Neural cell (in vitro differentiated cells): Measurements from ENCODE around the gene NAE1. TPM values are rescaled to one million over a fixed set of nuclear protein-coding genes. Genes with fewer than 3 reads are reported as not detected.

Source experiments
- H2AFZ ChIP-seq: fragments of 200-600, 300-800 bp; sonication (generic), shearing (Covaris generic); 2 replicates; pipeline ENCODE4 v1.6.0; 2014; ENCODE audit warnings: low read depth, mild to moderate bottlenecking, antibody characterized with exemption, low read length, moderate library complexity
- H3F3A ChIP-seq: fragments of 200-600 bp; shearing (Covaris generic); 2 replicates; pipeline ENCODE4 v1.6.1; 2016; ENCODE audit warnings: mild to moderate bottlenecking, moderate library complexity, mixed read lengths, antibody characterized with exemption, low read length; ENCODE audit not compliant: insufficient read depth, poor library complexity, severe bottlenecking
- H3K27ac ChIP-seq: fragments of 200-600, 300-800 bp; sonication (generic), shearing (Covaris generic); 2 replicates; pipeline ENCODE4 v1.5.1; 2014; ENCODE audit warnings: mild to moderate bottlenecking, low read length, moderate library complexity
- H3K27me3 ChIP-seq: fragments of 300-800, 200-600 bp; sonication (generic), shearing (Covaris generic); 2 replicates; pipeline ENCODE4 v1.6.0; 2014; ENCODE audit warnings: mild to moderate bottlenecking, low read depth, low read length, moderate library complexity; ENCODE audit not compliant: insufficient read depth
- H3K36me3 ChIP-seq: fragments of 300-800, 200-600 bp; sonication (generic), shearing (Covaris generic); 2 replicates; pipeline ENCODE4 v1.5.1; 2014; ENCODE audit warnings: mild to moderate bottlenecking, antibody characterized with exemption, low read length, moderate library complexity; ENCODE audit not compliant: insufficient read depth
- H3K4me2 ChIP-seq: fragments of 300-800, 200-600 bp; sonication (generic), shearing (Covaris generic); 2 replicates; pipeline ENCODE4 v1.6.0; 2014; ENCODE audit warnings: mild to moderate bottlenecking, low read length
- H3K4me3 ChIP-seq: fragments of 300-800, 200-600 bp; sonication (generic), shearing (Covaris generic); 2 replicates; pipeline ENCODE4 v1.5.1; 2014; ENCODE audit warnings: mild to moderate bottlenecking, low read length, moderate library complexity
- H3K79me2 ChIP-seq: fragments of 200-600 bp; shearing (Covaris generic); replicated peaks from 2 replicates; pipeline ENCODE4 v1.6.0; 2014; ENCODE audit warnings: mild to moderate bottlenecking, low read length, moderate library complexity; ENCODE audit not compliant: insufficient read depth
- H3K9ac ChIP-seq: fragments of 300-800, 200-600 bp; sonication (generic), shearing (Covaris generic); 2 replicates; pipeline ENCODE4 v1.6.1; 2016; ENCODE audit warnings: mild to moderate bottlenecking, low read length, mixed read lengths
- H3K9me2 ChIP-seq: fragments of 200-600 bp; shearing (Covaris generic); 2 replicates; pipeline ENCODE4 v1.6.1; 2016; ENCODE audit warnings: mild to moderate bottlenecking, low read length, mixed read lengths; ENCODE audit not compliant: insufficient read depth
- H3K9me3 ChIP-seq: fragments of 200-600, 300-800 bp; sonication (generic), shearing (Covaris generic); 2 replicates; pipeline ENCODE4 v1.6.1; 2016; ENCODE audit warnings: mild to moderate bottlenecking, mixed run types, low read length, moderate library complexity, mixed read lengths
- H4K20me1 ChIP-seq: fragments of 200-600 bp; shearing (Covaris generic); 2 replicates; pipeline ENCODE4 v1.6.1; 2016; ENCODE audit warnings: mild to moderate bottlenecking, mixed run types; ENCODE audit not compliant: insufficient read depth
- EP300 ChIP-seq: fragments of 450-650 bp; conservative IDR thresholded peaks from 2 replicates; pipeline ENCODE4 v1.6.1; 2014; ENCODE audit warnings: antibody characterized with exemption, mild to moderate bottlenecking, moderate library complexity; ENCODE audit not compliant: poor library complexity, severe bottlenecking
- EZH2 ChIP-seq: fragments of 200-600, 300-800 bp; shearing (Covaris generic), sonication (generic); IDR thresholded peaks from 2 replicates; pipeline ENCODE4 v1.6.1; 2014; ENCODE audit warnings: antibody characterized with exemption, low read length, borderline replicate concordance, mild to moderate bottlenecking; ENCODE audit not compliant: insufficient read depth, poor library complexity, severe bottlenecking
- MXI1 ChIP-seq: fragments of 450-650 bp; conservative IDR thresholded peaks from 2 replicates; pipeline ENCODE4 v1.6.1; 2014; ENCODE audit warnings: antibody characterized with exemption, mild to moderate bottlenecking; ENCODE audit not compliant: poor library complexity, severe bottlenecking
- POLR2AphosphoS5 ChIP-seq: IDR thresholded peaks from 2 replicates; pipeline ENCODE4 v1.6.1; 2012
- RAD21 ChIP-seq: fragments of 450-650 bp; conservative IDR thresholded peaks from 2 replicates; pipeline ENCODE4 v1.6.1; 2014; ENCODE audit warnings: antibody characterized with exemption, mild to moderate bottlenecking, moderate library complexity
- REST ChIP-seq: IDR thresholded peaks from 2 replicates; pipeline ENCODE4 v1.6.1; 2012; ENCODE audit warnings: borderline replicate concordance
- SMC3 ChIP-seq: fragments of 450-650 bp; conservative IDR thresholded peaks from 2 replicates; pipeline ENCODE4 v1.6.1; 2014; ENCODE audit warnings: antibody characterized with exemption, mild to moderate bottlenecking, moderate library complexity; ENCODE audit not compliant: poor library complexity
- TAF1 ChIP-seq: IDR thresholded peaks from 2 replicates; pipeline ENCODE4 v1.6.1; 2012; ENCODE audit warnings: low read depth
- polyA plus RNA-seq: library from polyadenylated mRNA; depleted of rRNA; stranded (reverse); fragments of >200 nt; gene quantifications from 2 replicates; pipeline ENCODE4 v1.2.3, GENCODE V29; 2014
- TF ChIP-seq, protein P1 (sequence below): fragments of 450-650 bp; IDR thresholded peaks from 2 replicates; pipeline ENCODE4 v1.5.1; 2014; ENCODE audit warnings: antibody characterized with exemption, mild to moderate bottlenecking, moderate library complexity; ENCODE audit not compliant: poor library complexity, severe bottlenecking

The NAE1 gene
- polyA plus RNA-seq, 1 donor from 2014 or later, result 227 TPM

GRCh38 chr16:66863707-66864106 lies 32.9 kb upstream of the NAE1 start:
- TF ChIP-seq REST, result no peak
- no peak for TF ChIP-seq EZH2
- no peak for TF ChIP-seq EP300
- TF ChIP-seq TAF1, result no peak
- TF ChIP-seq MXI1, result no peak
- TF ChIP-seq RAD21, result no peak
- no peak for TF ChIP-seq SMC3
- no peak for TF ChIP-seq POLR2AphosphoS5
- TF ChIP-seq, protein P1, sequence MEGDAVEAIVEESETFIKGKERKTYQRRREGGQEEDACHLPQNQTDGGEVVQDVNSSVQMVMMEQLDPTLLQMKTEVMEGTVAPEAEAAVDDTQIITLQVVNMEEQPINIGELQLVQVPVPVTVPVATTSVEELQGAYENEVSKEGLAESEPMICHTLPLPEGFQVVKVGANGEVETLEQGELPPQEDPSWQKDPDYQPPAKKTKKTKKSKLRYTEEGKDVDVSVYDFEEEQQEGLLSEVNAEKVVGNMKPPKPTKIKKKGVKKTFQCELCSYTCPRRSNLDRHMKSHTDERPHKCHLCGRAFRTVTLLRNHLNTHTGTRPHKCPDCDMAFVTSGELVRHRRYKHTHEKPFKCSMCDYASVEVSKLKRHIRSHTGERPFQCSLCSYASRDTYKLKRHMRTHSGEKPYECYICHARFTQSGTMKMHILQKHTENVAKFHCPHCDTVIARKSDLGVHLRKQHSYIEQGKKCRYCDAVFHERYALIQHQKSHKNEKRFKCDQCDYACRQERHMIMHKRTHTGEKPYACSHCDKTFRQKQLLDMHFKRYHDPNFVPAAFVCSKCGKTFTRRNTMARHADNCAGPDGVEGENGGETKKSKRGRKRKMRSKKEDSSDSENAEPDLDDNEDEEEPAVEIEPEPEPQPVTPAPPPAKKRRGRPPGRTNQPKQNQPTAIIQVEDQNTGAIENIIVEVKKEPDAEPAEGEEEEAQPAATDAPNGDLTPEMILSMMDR, result no peak
- Histone ChIP-seq H3K4me3 (no peak overlapping the region), H4K20me1 (no peaks in the 10 kb centered on the region), H3K36me3 (no peaks in the 10 kb centered on the region), H3K9me3 (no peaks in the 10 kb centered on the region), H3K9ac (no peak overlapping the region), H3K27ac (no peak overlapping the region), H2AFZ (no peak overlapping the region), H3K27me3 (no peaks in the 10 kb centered on the region), H3K9me2 (no peaks in the 10 kb centered on the region), H3F3A (no peaks in the 10 kb centered on the region), H3K4me2 (no peak overlapping the region), H3K79me2 (no peaks in the 10 kb centered on the region)

GRCh38 chr16:66862023-66862520 lies 31.3 kb upstream of the NAE1 start:
- Histone ChIP-seq H3K9me2 (no peaks in the 10 kb centered on the region), H3K4me3 (no peak overlapping the region), H3K9me3 (no peaks in the 10 kb centered on the region), H3K36me3 (no peaks in the 10 kb centered on the region), H3K9ac (no peak overlapping the region), H3K4me2 (no peak overlapping the region), H2AFZ (no peak overlapping the region), H4K20me1 (no peaks in the 10 kb centered on the region), H3K27ac (no peak overlapping the region), H3F3A (no peaks in the 10 kb centered on the region), H3K27me3 (no peaks in the 10 kb centered on the region), H3K79me2 (no peaks in the 10 kb centered on the region)
- TF ChIP-seq SMC3 (no peak), RAD21 (no peak), TAF1 (no peak), REST (no peak)
